ENCODE measurements around the gene CNNM2.

DNA sequence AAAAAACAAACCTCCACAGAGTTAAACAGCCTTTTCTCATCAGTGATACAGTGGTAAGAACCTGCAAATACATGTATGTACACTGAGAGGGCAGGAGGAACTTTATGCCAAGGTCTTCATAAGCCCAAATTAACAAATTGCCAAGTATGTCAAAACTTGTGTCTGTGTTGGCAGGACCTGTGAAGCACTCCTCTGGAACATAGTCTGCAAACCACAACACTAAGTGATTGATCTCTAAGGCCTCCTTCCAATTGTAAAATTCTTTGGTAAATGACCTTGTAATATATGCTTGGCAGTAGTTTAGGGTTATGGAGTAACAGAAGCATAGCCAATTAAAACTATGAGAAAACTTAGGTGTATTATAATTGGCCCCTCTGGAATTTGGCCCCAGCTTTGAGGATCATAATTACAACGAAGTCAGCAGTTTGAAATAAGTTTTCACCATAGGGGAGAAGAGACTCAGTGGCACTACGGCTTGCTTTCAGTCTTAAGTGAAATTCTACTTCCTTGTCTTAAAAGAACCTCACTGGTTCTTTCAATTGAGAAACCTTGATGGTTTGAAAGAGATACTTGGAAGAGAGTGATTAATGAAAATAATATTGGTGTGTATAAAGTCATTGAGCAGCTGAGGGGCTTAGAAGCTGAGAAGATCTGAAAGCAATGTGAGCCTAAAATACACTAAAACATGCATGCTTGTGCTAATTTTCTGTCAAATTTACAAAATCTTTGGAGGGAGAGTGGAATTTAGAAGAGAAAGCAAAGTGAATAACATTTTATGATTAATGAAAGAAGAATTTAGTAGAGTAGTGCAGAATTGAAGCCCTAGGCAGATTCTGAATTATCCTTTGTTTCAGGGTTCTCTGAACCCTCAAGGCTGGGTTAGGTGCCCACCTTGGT, 57.6 kb downstream of the CNNM2 start:
- TF ChIP-seq, protein P1, sequence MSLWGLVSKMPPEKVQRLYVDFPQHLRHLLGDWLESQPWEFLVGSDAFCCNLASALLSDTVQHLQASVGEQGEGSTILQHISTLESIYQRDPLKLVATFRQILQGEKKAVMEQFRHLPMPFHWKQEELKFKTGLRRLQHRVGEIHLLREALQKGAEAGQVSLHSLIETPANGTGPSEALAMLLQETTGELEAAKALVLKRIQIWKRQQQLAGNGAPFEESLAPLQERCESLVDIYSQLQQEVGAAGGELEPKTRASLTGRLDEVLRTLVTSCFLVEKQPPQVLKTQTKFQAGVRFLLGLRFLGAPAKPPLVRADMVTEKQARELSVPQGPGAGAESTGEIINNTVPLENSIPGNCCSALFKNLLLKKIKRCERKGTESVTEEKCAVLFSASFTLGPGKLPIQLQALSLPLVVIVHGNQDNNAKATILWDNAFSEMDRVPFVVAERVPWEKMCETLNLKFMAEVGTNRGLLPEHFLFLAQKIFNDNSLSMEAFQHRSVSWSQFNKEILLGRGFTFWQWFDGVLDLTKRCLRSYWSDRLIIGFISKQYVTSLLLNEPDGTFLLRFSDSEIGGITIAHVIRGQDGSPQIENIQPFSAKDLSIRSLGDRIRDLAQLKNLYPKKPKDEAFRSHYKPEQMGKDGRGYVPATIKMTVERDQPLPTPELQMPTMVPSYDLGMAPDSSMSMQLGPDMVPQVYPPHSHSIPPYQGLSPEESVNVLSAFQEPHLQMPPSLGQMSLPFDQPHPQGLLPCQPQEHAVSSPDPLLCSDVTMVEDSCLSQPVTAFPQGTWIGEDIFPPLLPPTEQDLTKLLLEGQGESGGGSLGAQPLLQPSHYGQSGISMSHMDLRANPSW (CRISPR knock-in tag; conservative IDR thresholded peaks at IDR 0.05; ENCODE audit: low read depth) = no peak
- TF ChIP-seq, protein P2, sequence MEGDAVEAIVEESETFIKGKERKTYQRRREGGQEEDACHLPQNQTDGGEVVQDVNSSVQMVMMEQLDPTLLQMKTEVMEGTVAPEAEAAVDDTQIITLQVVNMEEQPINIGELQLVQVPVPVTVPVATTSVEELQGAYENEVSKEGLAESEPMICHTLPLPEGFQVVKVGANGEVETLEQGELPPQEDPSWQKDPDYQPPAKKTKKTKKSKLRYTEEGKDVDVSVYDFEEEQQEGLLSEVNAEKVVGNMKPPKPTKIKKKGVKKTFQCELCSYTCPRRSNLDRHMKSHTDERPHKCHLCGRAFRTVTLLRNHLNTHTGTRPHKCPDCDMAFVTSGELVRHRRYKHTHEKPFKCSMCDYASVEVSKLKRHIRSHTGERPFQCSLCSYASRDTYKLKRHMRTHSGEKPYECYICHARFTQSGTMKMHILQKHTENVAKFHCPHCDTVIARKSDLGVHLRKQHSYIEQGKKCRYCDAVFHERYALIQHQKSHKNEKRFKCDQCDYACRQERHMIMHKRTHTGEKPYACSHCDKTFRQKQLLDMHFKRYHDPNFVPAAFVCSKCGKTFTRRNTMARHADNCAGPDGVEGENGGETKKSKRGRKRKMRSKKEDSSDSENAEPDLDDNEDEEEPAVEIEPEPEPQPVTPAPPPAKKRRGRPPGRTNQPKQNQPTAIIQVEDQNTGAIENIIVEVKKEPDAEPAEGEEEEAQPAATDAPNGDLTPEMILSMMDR (IDR thresholded peaks at IDR 0.05) = no peak
- TF ChIP-seq CREB1 (CRISPR knock-in tag; IDR thresholded peaks at IDR 0.05) = no peak
- TF ChIP-seq, protein P3, sequence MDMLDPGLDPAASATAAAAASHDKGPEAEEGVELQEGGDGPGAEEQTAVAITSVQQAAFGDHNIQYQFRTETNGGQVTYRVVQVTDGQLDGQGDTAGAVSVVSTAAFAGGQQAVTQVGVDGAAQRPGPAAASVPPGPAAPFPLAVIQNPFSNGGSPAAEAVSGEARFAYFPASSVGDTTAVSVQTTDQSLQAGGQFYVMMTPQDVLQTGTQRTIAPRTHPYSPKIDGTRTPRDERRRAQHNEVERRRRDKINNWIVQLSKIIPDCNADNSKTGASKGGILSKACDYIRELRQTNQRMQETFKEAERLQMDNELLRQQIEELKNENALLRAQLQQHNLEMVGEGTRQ (CRISPR knock-in tag; IDR thresholded peaks at IDR 0.05) = no peak
- TF ChIP-seq, protein P4, sequence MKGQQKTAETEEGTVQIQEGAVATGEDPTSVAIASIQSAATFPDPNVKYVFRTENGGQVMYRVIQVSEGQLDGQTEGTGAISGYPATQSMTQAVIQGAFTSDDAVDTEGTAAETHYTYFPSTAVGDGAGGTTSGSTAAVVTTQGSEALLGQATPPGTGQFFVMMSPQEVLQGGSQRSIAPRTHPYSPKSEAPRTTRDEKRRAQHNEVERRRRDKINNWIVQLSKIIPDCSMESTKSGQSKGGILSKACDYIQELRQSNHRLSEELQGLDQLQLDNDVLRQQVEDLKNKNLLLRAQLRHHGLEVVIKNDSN (CRISPR knock-in tag; IDR thresholded peaks at IDR 0.05) = no peak

Measured in WTC11 (cell line).